Stimulated activated CD4-positive, alpha-beta T cell treated with anti-CD3 and anti-CD28 coated beads, Interleukin-2, amount 100 ng/mL, for 24 hours (primary cell): Measurements from ENCODE around the gene MORF4L2.
"Not testable (repeated sequence)": the region's sequence is repeated elsewhere in the genome, so short reads cannot be mapped to it uniquely, and the experiment has no call there.

Experiments
- DNase-seq, 2 donors: peaks; one replicate each; pipeline ENCODE4 v3.0.0-alpha.2; 2020

MORF4L2 gene

GRCh38 chrX:103678199-103678993 is 8.1 kb downstream of the MORF4L2 start:
- no peak for DNase-seq

GRCh38 chrX:103674531-103675454 is 11.7 kb downstream of the MORF4L2 start:
- DNase-seq, result no peak

- DNase-seq, result no peak
Measured at GRCh38 chrX:103669745-103670144, 16.8 kb downstream of the MORF4L2 start.

- DNase-seq, result no peak
Measured at GRCh38 chrX:103666202-103667107, 20.0 kb downstream of the MORF4L2 start.

GRCh38 chrX:103663981-103664762 is 22.3 kb downstream of the MORF4L2 start:
- DNase-seq, result no peak

- DNase-seq, result not testable (repeated sequence)
Measured at GRCh38 chrX:103659460-103659859, 27.0 kb downstream of the MORF4L2 start.

GRCh38 chrX:103658681-103659433 is 27.6 kb downstream of the MORF4L2 start:
- DNase-seq, result no peak

- not testable (repeated sequence) for DNase-seq
Measured at GRCh38 chrX:103657066-103657465, 29.4 kb downstream of the MORF4L2 start.

- no peak for DNase-seq
Measured at GRCh38 chrX:103656617-103657016, 29.9 kb downstream of the MORF4L2 start.

- DNase-seq, result not testable (repeated sequence)
Measured at GRCh38 chrX:103655230-103656000, 31.1 kb downstream of the MORF4L2 start.

- DNase-seq, result no peak
Measured at GRCh38 chrX:103651151-103651773, 35.2 kb downstream of the MORF4L2 start.

GRCh38 chrX:103647630-103648029 is 38.9 kb downstream of the MORF4L2 start:
- DNase-seq, result no peak

GRCh38 chrX:103644125-103644524 is 42.4 kb downstream of the MORF4L2 start:
- DNase-seq, result no peak

GRCh38 chrX:103640401-103641155 is 45.9 kb downstream of the MORF4L2 start:
- no peak for DNase-seq

- not testable (repeated sequence) for DNase-seq
Measured at GRCh38 chrX:103638479-103639346, 47.8 kb downstream of the MORF4L2 start.

- DNase-seq, result no peak
Measured at GRCh38 chrX:103637604-103638338, 48.7 kb downstream of the MORF4L2 start.

- DNase-seq, result no peak
Measured at GRCh38 chrX:103635436-103635835, 51.1 kb downstream of the MORF4L2 start.
